NCI-H524 (cell line): ENCODE data around the gene NRROS.
"Not testable (repeated sequence)": the region's sequence is repeated elsewhere in the genome, so short reads cannot be mapped to it uniquely, and the experiment has no call there.

Experiments
- DNase-seq, 2 experiments: peaks; one replicate each; lab custom pipeline; 2025; lab: John Stamatoyannopoulos, UW

NRROS gene

DNA sequence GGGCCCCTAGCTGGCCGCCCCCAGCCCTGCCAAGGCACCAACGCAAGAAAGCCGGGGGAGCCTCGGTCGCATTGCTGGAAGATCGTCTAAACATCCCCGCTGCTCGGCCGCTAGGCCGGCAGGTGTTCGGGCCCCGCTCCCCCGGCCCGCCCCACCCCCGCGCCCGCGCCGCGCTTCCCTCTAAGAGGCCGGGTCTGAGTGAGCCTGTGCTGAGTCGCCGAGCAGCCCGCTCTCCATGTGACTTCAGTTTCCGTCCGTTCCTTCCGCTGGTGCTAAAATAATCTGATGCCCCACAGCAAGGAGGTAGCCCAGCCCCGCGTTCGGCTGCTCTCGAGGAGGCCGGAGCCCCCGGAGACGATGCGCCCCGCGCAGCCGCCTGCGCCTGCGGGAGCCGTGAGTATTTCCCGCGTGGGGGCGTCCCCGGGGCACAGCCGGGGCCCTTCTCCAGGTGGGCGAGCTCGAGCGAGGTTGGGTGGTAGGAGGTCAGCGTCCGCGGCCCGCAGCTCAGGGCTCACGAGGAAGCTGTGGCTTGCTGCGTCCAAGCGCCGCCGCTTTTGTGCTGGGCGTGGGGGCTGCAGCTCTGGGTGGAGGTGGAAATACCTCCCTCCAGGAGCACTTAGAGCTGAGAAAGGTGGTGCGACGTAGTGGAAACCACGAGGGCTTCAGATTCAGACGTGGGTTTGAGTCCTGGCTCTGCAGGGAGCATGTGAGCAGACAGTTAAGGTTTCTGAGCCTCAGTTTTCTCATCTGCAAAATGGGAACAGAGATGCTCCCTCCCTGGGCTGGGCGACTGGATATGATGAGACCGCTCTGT lies at the start of gene NRROS:
TSS of gene NRROS (plus strand) at position 212 of the 814 bp plus-strand sequence. CDS start 14,846 bp downstream, outside the sequence.
- peak; percentile 52 to 72 for DNase-seq

DNA sequence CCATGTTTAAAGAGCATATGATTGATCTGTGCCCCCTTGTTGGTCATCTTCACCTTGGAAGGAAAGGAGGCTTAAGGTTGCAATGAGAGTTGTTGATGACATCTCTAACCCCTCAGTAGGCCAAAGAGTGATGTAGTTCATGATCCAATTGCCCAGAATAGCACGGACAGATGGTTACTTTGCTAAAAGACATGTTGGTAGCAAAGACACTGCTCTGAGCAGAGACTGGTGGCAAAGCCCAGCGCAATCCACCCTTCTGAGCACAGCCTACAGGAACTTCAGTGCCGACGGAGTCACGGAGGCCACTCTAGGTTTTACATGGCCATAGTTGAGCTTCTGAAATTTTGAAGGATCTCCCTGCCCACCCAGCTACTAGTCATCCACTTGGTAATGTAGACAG lies 49.2 kb upstream of the NRROS start:
- no peak for DNase-seq

DNA sequence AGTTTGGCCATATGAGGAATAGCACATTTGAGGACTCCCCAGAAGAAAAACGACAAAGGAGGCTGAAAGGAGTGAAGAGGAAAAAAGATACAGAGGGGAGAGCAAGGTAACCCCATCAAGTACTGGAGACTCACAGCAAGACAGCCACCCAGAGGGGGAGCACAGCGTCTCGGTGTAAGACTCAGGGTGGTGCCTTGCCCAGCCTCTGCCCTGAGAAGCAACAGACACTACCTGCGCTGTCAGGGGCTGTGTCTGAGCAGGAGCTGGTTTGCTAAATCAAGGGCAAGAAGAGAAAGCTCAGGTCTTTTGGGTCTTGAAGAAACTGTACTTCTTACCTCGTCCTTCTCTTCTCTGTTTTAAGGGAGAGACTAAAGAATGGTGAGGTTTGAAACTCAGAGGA lies 43.1 kb upstream of the NRROS start:
- DNase-seq = no peak

- DNase-seq = not testable (repeated sequence)
Measured at GRCh38 chr3:196597971-196598733, 41.3 kb upstream of the NRROS start.

DNA sequence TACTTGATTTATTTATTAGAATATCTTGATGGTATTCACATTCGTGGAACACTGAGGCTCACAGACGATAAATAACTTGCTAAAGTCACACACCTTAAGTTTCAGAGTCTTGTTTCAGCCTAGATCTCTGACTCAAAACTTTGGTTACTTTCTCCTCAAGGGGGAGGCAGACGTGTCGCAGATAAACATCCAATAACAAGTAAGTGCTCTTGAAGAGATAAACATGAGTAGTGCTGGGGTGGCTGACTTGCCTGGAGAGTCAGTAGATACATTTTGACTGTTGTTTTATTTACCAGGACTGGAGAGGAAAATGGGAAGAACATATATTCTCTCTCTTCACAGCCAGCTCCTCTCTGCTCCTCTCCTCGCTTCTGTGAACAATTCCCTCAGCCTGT lies 39.8 kb upstream of the NRROS start:
- no peak for DNase-seq

GRCh38 chr3:196600359-196600758 lies 39.1 kb upstream of the NRROS start:
- DNase-seq = no peak

- DNase-seq = no peak
Measured at GRCh38 chr3:196602673-196603072, 36.8 kb upstream of the NRROS start.

DNA sequence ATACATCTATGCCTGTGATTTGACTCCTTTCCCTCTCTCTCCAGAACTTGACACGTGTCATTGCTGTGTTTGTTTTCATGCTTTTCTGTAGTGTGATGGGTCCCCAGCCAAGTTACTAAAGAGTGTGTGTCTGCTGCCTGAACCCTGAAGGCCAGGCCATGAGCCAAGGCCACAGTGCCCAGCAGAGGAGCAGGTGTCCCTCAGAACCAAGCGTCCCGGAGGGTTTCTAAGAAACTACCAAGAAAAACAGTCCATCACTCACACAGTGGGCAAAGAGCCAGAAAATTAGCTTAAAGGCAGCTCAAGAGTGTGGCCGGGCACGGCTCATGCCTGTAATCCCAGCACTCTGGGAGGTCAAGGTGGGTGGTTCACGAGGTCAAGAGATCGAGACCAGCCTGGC lies 35.8 kb upstream of the NRROS start:
- DNase-seq = peak in 1 of 2 experiments; percentile 14

GRCh38 chr3:196604548-196604947 lies 34.9 kb upstream of the NRROS start:
- DNase-seq = peak in 1 of 2 experiments; percentile 62

DNA sequence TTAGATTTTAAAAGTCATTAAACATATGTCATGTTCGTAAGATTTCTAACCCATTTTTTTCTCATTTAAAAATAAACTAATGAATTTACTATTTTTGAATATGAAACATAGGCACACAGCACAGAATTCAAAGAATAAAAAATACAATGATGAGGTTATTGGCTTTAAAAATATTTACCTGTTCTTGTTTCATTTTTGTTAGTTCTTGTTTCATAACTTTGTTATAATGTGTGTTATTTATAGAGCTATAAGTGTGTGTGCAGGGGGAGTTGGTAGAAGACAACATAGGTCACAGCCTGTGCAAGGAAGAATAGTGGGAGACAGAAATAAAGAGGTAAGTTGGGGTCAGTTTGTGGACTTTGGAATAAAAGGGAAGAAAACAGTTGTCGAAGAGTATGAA lies 30.8 kb upstream of the NRROS start:
- no peak for DNase-seq

GRCh38 chr3:196609343-196609775 lies 30.1 kb upstream of the NRROS start:
- peak; percentile 79 to 88 for DNase-seq

DNA sequence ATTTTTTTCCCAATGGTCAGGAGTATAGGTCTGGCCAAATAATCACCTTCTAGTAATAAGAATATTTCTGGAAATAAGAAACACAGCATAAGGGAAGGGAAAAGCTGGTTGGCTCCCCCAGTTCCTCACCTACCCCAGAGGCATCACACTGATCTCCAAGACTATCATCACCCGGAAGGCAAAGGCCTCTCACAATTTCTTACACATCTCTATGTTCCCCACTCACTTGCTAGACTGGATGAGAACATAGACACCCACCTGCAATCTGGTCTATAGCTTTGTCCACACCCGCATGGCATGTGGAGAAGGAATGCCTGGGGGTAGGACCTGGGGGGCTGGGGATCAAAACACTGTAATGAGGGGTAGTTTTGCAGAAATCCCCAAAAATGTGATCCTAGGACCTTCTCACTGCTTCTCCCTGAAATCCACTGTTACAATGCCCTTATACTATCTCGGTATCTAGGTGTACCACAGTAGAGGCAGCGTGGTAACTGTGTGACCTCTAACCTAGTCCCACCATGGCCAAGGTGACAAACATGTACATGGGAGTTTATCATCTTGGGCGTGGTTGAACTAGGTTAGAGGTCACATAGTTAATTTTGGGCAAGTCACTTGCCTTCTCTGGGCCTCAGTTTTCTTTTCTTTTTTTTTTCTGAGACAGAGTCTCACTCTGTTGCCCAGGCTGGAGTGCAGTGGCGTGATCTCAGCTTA lies 29.5 kb upstream of the NRROS start:
- DNase-seq = no peak

DNA sequence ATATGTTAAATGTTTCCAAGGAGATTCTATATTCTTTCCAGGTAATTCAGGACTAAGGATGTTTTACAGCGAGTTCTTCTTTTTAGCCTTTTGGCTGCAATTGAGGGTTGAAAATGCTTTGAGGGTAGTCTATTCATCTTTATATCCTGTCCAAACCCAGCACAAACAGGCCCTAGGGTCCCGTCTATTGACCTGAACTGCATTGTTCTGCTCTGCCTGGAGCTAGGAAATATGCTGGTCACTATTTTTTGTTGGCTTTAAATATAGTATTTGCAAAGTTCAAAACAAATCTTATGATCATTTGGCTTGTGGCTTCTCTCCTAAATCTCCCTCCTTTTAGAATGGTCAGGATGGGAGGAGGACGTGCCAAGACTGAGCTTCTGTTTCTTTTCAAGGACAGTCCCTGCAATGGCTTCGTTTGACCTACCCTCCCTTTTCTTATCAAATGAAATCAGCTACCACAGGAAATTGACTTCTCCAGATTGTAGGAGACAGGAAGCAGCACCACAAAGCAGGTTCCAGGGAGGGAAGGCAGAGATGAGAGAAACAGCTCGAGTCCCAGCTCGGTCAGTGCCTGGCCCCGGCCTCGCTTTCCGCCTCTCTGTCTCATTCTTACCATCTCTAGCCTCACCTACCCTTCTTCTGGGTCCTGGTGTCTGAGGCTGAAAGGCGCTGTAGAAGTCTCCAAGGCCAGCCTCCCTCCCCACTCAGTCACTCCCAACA lies 27.6 kb upstream of the NRROS start:
- no peak for DNase-seq

- not testable (repeated sequence) for DNase-seq
Measured at GRCh38 chr3:196615234-196615633, 24.3 kb upstream of the NRROS start.

DNA sequence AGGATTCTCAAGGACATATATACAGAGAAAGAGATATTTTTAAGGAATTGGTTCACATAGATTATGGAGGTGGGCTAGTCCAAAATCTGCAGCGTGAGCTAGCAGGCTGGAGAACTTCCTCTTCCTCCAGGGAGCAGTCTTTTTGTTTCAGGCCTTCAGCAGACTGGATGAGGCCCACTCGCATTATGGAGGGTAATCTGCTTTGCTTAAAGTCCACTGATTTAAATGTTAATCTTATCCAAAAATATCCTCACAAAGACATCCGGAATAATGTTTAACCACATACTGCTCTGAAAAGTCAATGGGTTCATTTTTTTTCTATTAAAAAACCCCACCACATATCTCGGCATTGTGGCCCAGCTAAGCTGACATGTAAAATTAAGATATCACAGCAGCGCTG lies 22.2 kb upstream of the NRROS start:
- no peak for DNase-seq

GRCh38 chr3:196619223-196619622 lies 20.3 kb upstream of the NRROS start:
- DNase-seq = peak in 1 of 2 experiments; percentile 11

GRCh38 chr3:196619627-196620026 lies 19.9 kb upstream of the NRROS start:
- not testable (repeated sequence) for DNase-seq

DNA sequence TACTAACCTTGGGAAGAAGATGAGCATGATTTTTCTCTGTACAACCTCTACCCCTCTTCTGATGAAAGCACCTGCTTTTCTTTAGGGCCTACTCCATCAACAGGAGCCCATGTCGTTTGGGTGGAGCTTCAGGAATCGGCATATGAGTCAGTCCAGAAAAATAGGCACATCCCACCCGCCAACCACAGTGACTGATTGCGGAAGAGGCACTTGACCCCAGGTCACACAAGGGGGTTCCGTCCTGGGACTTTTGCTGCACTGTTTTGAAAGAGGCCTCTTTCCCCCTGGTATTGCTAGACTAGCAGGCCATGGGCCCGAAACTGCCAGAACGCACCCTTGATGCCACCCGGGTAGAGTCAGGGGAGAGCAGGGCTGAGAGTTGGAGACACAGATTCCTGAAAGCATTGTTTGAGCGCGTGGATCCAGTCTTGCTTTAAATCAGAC lies 19.3 kb upstream of the NRROS start:
- DNase-seq = peak in 1 of 2 experiments; percentile 22

DNA sequence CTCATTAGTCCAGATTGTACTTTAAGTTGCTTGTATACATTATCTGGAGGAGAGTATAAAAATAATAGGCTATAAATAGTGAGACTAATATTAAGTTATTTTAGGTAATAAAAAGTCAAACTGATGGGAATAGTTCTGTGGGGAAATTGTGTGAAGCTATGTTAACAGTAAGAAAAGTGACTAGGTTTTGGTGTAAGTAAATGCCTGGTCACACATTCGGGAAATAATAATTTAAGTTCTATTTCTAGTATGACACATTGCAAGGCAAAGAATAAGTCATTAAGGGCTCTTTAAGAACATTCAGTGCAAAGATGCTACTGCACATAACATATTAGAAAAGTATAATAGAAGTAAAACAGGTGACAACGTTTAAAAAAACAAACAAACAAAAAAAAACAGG lies 18.8 kb upstream of the NRROS start:
- no peak for DNase-seq

- no peak for DNase-seq
Measured at GRCh38 chr3:196621611-196622010, 17.9 kb upstream of the NRROS start.

DNA sequence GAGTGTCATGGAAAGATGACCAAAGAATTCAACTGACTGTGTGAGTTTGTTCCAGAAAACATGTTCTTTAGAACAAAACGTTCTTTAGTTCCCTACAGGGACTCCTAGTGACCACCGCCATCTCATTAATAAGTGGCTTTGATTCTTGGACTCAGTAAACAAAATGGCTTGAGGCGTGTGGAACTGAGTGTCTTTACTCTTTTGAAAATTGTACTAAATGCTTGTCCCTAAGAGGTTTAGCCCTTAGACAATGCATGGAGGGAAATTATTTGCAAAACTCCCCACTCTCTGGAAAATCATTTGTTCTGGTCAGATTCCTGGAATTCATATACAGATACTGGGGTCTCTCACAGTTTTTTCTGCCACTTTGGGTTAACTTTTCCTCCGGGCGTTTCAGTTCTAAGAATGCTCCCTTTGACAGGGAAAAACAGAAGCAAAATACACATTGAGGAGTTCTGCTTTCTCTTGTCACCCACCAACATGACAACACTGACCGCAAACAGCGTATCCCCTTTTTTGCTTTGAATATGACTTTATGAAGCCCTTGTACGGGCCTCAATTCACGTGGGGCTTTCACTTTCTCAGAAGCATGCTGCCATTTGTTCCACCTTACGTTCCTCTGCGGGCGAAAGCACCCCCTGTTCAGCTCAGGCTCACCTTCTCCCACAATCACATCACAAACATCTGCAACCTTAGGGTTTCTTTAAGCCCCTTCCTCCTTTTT lies 15.3 kb upstream of the NRROS start:
- DNase-seq = no peak
